Gastrocnemius medialis (tissue), 4 donors: Measurements from ENCODE around the gene HEATR5A. TPM values are rescaled to one million over a fixed set of nuclear protein-coding genes. Genes with fewer than 3 reads are reported as not detected.

ENCODE experiments used
- ATAC-seq, 2 donors: fragments of 150-250 bp; one replicate each; pipeline ENCODE4 v1.9.1; 2016
- DNase-seq, 2 donors: peaks; one replicate each; pipeline ENCODE4 v3.0.0-alpha.2; 2019
- H3K27ac ChIP-seq, 4 donors: fragments of 200-600 bp; sonication (generic); 1 replicate in 1 of 4; 2 replicates in 3 of 4; pipeline ENCODE4 v1.5.1; 2016 to 2018; ENCODE audit warnings: mild to moderate bottlenecking in 2 of 4, moderate library complexity in 1 of 4
- H3K27me3 ChIP-seq, 3 donors: fragments of 200-600 bp; sonication (generic) in 2 of 3; 1 replicate in 1 of 3; 2 replicates in 2 of 3; pipeline versions ENCODE4 v1.5.1 to v1.6.0; 2016 to 2019; ENCODE audit warnings: mild to moderate bottlenecking in 1 of 3, moderate library complexity in 1 of 3
- H3K36me3 ChIP-seq, 2 donors: fragments of 200-600 bp; sonication (generic) in 1 of 2; one replicate each; pipeline ENCODE4 v1.5.1; 2017 to 2018
- H3K4me1 ChIP-seq, 2 donors: fragments of 200-600 bp; sonication (generic) in 1 of 2; one replicate each; pipeline ENCODE4 v1.5.1; 2016 to 2017; ENCODE audit warnings: mild to moderate bottlenecking in 2 of 2
- H3K4me3 ChIP-seq, 4 donors: fragments of 200-600 bp; sonication (generic) in 3 of 4; 1 replicate in 1 of 4; 2 replicates in 3 of 4; pipeline ENCODE4 v1.5.1; 2016 to 2019; ENCODE audit warnings: mild to moderate bottlenecking in 2 of 4
- H3K9me3 ChIP-seq, 3 donors: fragments of 200-600 bp; sonication (generic) in 2 of 3; 1 replicate in 1 of 3; 2 replicates in 2 of 3; pipeline ENCODE4 v1.5.1; 2016 to 2019
- CTCF ChIP-seq, 5 experiments: fragments of 450-650 bp in 3 of 5; fragments of 200-600 bp in 2 of 5; sonication (generic) in 2 of 5; IDR thresholded peaks in 4 of 5; conservative IDR thresholded peaks in 1 of 5; 1 replicate in 4 of 5; 2 replicates in 1 of 5; pipeline ENCODE4 v1.5.1; 2016 to 2019; ENCODE audit warnings: antibody characterized with exemption in 5 of 5, mild to moderate bottlenecking in 3 of 5, moderate library complexity in 3 of 5
- POLR2A ChIP-seq, 2 donors: fragments of 450-650 bp; IDR thresholded peaks; one replicate each; pipeline ENCODE4 v1.6.1; 2017; ENCODE audit warnings: antibody characterized with exemption in 2 of 2, mild to moderate bottlenecking in 2 of 2, moderate library complexity in 2 of 2
- in situ Hi-C, 4 donors: fragments of 200-750 bp; cut with MboI; loops; one replicate each; pipeline versions ENCODE4 v1.15.0 to v1.8.0; 2017; ENCODE audit warnings: low sequenced_read_pairs in 4 of 4
- intact Hi-C: fragments of 100-400 bp; cut with DNase I; formaldehyde crosslinking; loops from one replicate; pipeline ENCODE4 v1.15.1; 2023; ENCODE audit warnings: low total_unique reads
- total RNA-seq, 4 donors: library from RNA; depleted of rRNA; stranded (reverse); fragments of >200 nt; gene quantifications; one replicate each; pipeline versions ENCODE4 v1.1.0 to v1.2.3, GENCODE V29; 2016

Gene HEATR5A
- total RNA-seq, 4 donors from 2014 or later: 11.3 to 39.7 (median 19.3) TPM

- intact Hi-C loops (no loop called here), in situ Hi-C loops (no loop called here)
- no peak overlapping the region for H3K4me3 ChIP-seq
- ATAC-seq: no peak
- no peaks in the 10 kb centered on the region for H3K27me3 ChIP-seq
- H3K9me3 ChIP-seq: no peaks in the 10 kb centered on the region
- H3K4me1 ChIP-seq: peaks cover 0 to 5% of the 10 kb centered on the region in 2 donors
- H3K27ac ChIP-seq: no peak overlapping the region
- peaks cover under 1 to 42% of the 10 kb centered on the region in 2 donors for H3K36me3 ChIP-seq
- TF ChIP-seq POLR2A (IDR thresholded peaks at IDR 0.05) (no peak), CTCF (IDR thresholded peaks at IDR 0.05 in 4 of 5, conservative IDR thresholded peaks at IDR 0.05 in 1 of 5) (no peak)
- DNase-seq: no peak
Observed at GRCh38 chr14:31297112-31297511, 123.2 kb downstream of the HEATR5A start.

GRCh38 chr14:31294746-31295405, 125.5 kb downstream of the HEATR5A start:
- Histone ChIP-seq H3K27me3 (no peaks in the 10 kb centered on the region), H3K4me1 (peaks cover 0 to 5% of the 10 kb centered on the region in 2 donors), H3K9me3 (no peaks in the 10 kb centered on the region), H3K27ac (no peak overlapping the region), H3K36me3 (peaks cover 0 to 25% of the 10 kb centered on the region in 2 donors), H3K4me3 (no peak overlapping the region)
- DNase-seq: no peak
- no peak for TF ChIP-seq POLR2A (IDR thresholded peaks at IDR 0.05)
- TF ChIP-seq CTCF (IDR thresholded peaks at IDR 0.05 in 4 of 5, conservative IDR thresholded peaks at IDR 0.05 in 1 of 5): no peak
- in situ Hi-C loops: no loop called here
- ATAC-seq: no peak
- intact Hi-C loops: no loop called here

DNA sequence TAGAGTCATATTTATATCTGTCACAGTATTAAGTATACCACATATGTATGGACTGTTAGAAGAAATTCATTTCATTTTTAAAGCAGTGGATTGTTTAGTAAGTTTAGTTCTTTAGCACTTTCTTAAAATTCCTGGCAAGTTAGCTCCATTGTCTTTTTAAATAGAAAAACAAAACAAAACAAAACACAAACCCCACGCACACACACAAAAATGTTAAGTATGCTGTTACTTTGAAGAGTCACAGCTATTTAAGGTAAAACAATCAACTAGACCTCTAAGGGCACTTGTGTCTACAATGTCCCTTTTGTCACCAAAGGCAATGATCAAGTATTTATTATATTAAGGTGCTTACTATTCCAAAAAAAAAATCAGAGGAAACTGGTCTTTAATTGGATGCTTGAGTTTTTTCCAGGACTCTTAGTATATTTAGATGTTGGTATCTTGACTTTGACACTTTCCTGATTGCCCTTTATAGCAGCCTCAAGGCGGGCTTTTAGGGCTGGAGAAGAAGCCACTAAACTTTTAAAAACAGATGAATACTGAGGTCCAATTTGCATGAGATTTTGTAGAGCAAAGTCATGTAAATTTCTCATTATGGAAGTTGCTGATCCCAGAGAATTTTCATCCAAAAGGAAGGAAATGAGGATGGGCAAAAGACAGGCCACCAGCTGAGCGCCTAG, 127.3 kb downstream of the HEATR5A start:
- ATAC-seq (no peak), DNase-seq (no peak)
- peaks cover 0 to 4% of the 10 kb centered on the region in 2 donors for H3K4me1 ChIP-seq
- H3K9me3 ChIP-seq: no peaks in the 10 kb centered on the region
- H3K27me3 ChIP-seq: no peaks in the 10 kb centered on the region
- TF ChIP-seq CTCF (IDR thresholded peaks at IDR 0.05 in 4 of 5, conservative IDR thresholded peaks at IDR 0.05 in 1 of 5) (no peak), POLR2A (IDR thresholded peaks at IDR 0.05) (no peak)
- no peak overlapping the region for H3K27ac ChIP-seq
- no peak overlapping the region for H3K4me3 ChIP-seq
- in situ Hi-C loops: no loop called here
- intact Hi-C loops: no loop called here
- H3K36me3 ChIP-seq: peaks cover 0 to 25% of the 10 kb centered on the region in 2 donors

DNA sequence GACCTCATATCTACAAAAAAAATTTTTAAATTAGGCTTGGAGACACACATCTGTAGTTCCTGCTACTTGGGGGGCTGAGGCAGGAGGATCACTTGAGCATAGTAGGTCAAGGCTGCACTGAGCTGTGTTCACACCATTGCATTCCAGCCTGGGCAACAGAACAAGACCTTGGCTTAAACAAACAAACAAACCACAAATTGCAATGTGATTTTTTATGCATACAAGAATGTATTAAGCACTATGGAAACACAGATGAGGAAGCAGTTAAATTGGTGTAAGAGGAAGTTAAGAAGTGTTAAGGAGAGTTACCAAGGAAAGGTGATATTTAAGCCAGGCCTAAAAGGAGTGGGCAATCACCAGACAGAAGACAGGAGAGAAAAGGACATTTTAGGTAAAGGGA, 129.1 kb downstream of the HEATR5A start:
- TF ChIP-seq POLR2A (IDR thresholded peaks at IDR 0.05) (no peak), CTCF (IDR thresholded peaks at IDR 0.05 in 4 of 5, conservative IDR thresholded peaks at IDR 0.05 in 1 of 5) (no peak)
- Histone ChIP-seq H3K36me3 (peaks cover 0 to 25% of the 10 kb centered on the region in 2 donors), H3K4me1 (no peaks in the 10 kb centered on the region), H3K27ac (no peak overlapping the region), H3K27me3 (no peaks in the 10 kb centered on the region), H3K4me3 (no peak overlapping the region), H3K9me3 (no peaks in the 10 kb centered on the region)
- DNase-seq (no peak), ATAC-seq (no peak)
- intact Hi-C loops (no loop called here), in situ Hi-C loops (no loop called here)
